Right forelimb (tissue), 1 donor: ENCODE results near the gene RASSF3.

Source experiments
- DNase-seq: peaks from one replicate; pipeline ENCODE4 v3.0.0-alpha.2; 2018

The RASSF3 gene

GRCh38 chr12:64736771-64737170, 126.5 kb downstream of the RASSF3 start:
- no peak for DNase-seq

DNA sequence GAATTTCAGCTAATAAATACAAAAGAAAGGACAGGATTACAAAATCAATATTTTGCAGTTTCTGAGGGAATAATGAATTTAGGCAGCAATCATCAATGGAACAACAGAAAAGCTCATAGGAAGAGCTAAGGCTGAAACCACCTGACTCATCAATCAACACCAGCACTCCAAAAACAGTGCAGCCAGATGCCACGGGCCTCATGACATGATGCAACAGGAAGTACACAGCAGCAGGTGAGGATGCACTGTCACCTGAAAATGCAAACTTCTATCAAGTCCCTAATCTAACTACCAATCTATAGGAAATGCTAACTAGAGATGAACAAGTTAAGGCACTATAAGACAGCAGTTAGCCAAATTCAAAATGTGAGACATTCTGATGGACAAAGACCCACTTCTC, 127.2 kb downstream of the RASSF3 start:
- DNase-seq, result no peak

DNA sequence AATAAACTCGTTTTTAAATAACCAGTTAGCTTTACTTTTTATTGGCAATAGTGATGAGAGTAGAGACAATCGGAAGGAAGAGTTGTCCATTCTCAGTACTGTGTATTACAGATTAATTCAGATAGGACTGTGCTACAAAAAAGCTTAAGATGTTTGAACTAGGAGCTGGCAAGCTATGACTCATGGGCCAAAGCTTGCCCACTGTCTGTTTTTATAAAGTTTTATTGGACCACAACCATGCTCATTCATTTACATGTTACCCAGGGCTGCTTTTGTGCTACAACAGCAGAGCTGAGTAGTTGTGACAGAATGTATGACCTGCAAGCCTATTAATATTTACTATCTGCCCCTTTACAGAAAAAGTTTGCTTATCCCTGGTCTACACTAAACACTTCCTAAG, 129.5 kb downstream of the RASSF3 start:
- DNase-seq, result no peak

DNA sequence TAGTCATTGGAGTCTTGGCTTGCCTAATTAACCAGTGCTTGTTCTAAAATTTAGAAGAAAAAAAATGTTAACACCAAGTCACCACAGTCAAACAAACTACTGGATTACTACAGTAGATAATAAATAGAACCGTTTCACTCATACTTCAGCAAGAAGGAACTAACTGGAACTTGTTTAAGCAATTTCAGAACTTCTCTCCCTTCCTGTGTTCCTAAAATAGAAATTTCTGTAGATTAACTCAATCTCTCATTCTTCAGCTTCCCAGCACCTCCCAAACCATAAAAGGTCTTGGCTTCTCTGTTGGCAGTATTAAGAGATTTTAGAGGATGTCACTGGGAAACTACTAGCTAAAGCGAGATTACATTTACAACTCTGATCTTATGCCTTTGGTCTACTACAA, 130.4 kb downstream of the RASSF3 start:
- DNase-seq, result no peak

DNA sequence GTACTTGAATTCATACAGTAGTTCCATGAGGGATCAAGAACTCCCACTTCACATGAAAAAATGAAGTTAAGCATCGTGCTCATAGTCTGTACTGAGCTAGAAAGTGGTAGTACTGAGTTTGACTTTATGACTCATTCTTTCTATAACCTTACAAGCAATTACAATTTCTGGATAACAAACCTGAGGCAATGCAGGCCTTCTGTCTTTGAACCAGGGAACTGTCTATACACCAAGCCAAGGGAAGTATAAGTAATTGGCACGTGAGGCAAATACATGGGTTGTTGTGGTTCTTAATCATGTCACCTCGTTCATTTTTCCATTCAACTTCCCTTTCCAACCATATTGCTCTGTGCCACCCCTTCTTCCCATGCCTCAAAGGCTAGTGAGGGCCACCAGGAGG, 132.1 kb downstream of the RASSF3 start:
- DNase-seq, result no peak

DNA sequence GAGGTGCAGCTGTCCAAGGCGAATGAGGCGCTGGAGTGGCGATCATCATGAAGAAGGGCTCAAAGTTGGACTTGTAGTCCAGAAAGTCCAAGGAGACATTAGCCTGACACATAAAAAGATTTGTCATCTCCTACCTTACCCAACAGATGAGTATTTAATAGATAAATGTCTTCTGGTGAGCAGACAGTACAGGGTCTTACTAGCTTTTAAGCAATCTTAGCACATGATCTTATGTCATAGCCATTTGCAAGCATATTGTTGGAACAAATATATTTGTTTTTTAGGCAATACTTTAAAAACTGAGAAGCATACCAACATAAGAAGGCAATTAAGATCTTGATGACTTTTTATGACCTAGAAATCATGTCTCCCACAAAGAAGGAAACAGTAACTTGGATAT, 132.9 kb downstream of the RASSF3 start:
- DNase-seq, result no peak

GRCh38 chr12:64744422-64745258, 134.3 kb downstream of the RASSF3 start:
- DNase-seq, result no peak

DNA sequence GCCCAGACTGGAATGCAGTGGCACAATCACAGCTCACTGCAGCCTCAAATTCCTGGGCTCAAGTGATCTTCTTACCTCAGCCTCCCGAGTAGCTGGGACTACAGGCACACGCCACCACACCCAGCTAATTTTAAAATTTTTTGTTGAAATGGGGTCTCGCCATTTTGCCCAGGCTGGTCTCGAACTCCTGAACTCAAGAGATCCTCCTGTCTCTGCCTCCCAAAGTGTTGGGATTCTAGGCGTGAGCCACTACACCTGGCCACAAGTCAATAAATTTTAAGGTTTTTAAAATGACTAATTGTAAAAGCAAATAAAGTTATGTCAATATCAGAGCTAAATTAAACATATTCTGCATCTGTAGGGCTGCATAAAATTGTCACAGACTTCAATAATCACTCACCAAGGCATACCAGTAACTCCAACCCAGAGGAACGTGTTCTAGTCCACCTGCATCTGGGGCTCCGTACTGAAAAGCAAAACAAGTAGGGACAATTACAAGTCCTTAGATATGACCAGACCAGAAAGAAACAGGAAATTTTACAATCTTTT, 135.0 kb downstream of the RASSF3 start:
- no peak for DNase-seq

DNA sequence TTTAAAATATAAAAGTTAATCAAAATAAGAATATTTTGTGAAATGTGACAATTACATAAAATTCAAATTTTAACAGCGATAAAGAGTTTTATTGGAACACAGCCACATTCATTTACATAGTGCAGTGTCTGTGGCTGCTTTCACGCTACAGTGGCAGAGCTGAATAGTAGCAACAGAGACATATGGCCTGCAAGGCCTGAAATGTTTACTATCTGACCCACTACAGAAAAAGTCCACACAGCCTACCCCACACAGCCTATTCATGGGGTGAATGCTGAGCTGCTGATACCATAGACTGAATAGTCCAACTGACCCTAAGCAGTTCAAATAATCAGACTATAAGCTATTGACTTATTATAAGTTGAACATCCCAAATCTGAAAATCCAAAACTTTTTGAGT, 135.7 kb downstream of the RASSF3 start:
- no peak for DNase-seq

DNA sequence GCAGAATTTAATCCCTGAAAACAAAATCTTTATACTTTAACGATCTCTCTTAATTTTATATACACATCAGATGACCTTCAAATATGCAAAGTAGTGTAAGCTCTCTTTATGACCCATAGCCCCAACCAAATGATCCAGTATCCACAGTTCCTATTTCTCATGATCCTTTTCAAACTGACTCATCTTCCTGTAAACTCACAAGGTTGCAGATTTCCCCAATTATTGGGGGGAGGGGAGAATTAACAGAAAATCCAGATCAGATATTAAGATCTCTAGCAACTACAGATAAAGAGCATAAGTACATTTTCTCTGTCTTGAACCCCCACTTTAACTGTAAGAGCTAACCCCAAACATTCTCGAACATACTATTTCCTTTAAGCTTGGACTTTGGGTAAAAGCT, 136.4 kb downstream of the RASSF3 start:
- no peak for DNase-seq
